ENCODE results near the gene COPS3.
"Not testable (repeated sequence)": the region's sequence is repeated elsewhere in the genome, so short reads cannot be mapped to it uniquely, and the experiment has no call there.

DNA sequence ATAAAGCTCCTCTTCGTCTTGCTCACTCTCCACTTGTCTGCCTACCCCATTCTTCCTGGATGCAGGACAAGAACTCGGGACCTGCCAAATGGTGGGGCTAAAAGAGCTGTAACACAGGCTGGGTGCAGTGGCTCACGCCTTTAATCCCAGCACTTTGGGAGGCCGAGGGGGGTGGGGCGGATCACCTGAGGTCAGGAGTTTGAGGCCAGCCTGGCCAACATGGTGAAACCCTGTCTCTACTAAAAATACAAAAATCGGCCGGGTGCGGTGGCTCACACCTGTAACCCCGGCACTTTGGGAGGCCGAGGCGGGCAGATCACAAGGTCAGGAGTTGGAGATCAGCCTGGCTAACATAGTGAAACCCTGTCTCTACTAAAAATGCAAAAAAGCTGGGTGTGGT lies 20.6 kb upstream of the COPS3 start:
- not testable (repeated sequence) for TF ChIP-seq POLR2AphosphoS5 (IDR thresholded peaks at IDR 0.05; ENCODE audit: low read depth); EZH2 (IDR thresholded peaks at IDR 0.05; ENCODE audit: low read depth, unreplicated experiment); NANOG (IDR thresholded peaks at IDR 0.05; ENCODE audit: borderline replicate concordance); CREB1 (CRISPR knock-in tag; IDR thresholded peaks at IDR 0.05; ENCODE audit: low read depth); EZH2phosphoT487 (IDR thresholded peaks at IDR 0.05; ENCODE audit: unreplicated experiment)
- TF ChIP-seq, protein P1, sequence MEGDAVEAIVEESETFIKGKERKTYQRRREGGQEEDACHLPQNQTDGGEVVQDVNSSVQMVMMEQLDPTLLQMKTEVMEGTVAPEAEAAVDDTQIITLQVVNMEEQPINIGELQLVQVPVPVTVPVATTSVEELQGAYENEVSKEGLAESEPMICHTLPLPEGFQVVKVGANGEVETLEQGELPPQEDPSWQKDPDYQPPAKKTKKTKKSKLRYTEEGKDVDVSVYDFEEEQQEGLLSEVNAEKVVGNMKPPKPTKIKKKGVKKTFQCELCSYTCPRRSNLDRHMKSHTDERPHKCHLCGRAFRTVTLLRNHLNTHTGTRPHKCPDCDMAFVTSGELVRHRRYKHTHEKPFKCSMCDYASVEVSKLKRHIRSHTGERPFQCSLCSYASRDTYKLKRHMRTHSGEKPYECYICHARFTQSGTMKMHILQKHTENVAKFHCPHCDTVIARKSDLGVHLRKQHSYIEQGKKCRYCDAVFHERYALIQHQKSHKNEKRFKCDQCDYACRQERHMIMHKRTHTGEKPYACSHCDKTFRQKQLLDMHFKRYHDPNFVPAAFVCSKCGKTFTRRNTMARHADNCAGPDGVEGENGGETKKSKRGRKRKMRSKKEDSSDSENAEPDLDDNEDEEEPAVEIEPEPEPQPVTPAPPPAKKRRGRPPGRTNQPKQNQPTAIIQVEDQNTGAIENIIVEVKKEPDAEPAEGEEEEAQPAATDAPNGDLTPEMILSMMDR (conservative IDR thresholded peaks at IDR 0.05; ENCODE audit: low read depth in 2 of 2) = not testable (repeated sequence)
- TF ChIP-seq, protein P2, sequence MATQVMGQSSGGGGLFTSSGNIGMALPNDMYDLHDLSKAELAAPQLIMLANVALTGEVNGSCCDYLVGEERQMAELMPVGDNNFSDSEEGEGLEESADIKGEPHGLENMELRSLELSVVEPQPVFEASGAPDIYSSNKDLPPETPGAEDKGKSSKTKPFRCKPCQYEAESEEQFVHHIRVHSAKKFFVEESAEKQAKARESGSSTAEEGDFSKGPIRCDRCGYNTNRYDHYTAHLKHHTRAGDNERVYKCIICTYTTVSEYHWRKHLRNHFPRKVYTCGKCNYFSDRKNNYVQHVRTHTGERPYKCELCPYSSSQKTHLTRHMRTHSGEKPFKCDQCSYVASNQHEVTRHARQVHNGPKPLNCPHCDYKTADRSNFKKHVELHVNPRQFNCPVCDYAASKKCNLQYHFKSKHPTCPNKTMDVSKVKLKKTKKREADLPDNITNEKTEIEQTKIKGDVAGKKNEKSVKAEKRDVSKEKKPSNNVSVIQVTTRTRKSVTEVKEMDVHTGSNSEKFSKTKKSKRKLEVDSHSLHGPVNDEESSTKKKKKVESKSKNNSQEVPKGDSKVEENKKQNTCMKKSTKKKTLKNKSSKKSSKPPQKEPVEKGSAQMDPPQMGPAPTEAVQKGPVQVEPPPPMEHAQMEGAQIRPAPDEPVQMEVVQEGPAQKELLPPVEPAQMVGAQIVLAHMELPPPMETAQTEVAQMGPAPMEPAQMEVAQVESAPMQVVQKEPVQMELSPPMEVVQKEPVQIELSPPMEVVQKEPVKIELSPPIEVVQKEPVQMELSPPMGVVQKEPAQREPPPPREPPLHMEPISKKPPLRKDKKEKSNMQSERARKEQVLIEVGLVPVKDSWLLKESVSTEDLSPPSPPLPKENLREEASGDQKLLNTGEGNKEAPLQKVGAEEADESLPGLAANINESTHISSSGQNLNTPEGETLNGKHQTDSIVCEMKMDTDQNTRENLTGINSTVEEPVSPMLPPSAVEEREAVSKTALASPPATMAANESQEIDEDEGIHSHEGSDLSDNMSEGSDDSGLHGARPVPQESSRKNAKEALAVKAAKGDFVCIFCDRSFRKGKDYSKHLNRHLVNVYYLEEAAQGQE (IDR thresholded peaks at IDR 0.05; ENCODE audit: unreplicated experiment) = not testable (repeated sequence)
